HG02981 (cell line): Measurements from ENCODE around the gene CEP131.
"Not testable (repeated sequence)": the region's sequence is repeated elsewhere in the genome, so short reads cannot be mapped to it uniquely, and the experiment has no call there.

Experiments used
- ATAC-seq: cut with Tn5 transposase; IDR thresholded peaks from one replicate; pipeline ENCODE4 v1.9.1; 2021; ENCODE audit warnings: mild to moderate bottlenecking, moderate library complexity; ENCODE audit not compliant: unreplicated experiment

CEP131 gene

GRCh38 chr17:81157848-81158687, 64.7 kb downstream of the CEP131 start:
- no peak for ATAC-seq

GRCh38 chr17:81156866-81157805, 65.6 kb downstream of the CEP131 start:
- no peak for ATAC-seq

GRCh38 chr17:81154961-81155360, 67.8 kb downstream of the CEP131 start:
- no peak for ATAC-seq

GRCh38 chr17:81154016-81154415, 68.7 kb downstream of the CEP131 start:
- ATAC-seq: not testable (repeated sequence)

GRCh38 chr17:81153340-81153803, 69.4 kb downstream of the CEP131 start:
- no peak for ATAC-seq

GRCh38 chr17:81152288-81152828, 70.4 kb downstream of the CEP131 start:
- ATAC-seq: no peak

- ATAC-seq: no peak
Measured at GRCh38 chr17:81151278-81151677, 71.5 kb downstream of the CEP131 start.

GRCh38 chr17:81150377-81151077, 72.2 kb downstream of the CEP131 start:
- ATAC-seq: no peak

GRCh38 chr17:81148986-81149533, 73.7 kb downstream of the CEP131 start:
- ATAC-seq: no peak

- ATAC-seq: no peak
Measured at GRCh38 chr17:81148571-81148970, 74.2 kb downstream of the CEP131 start.

GRCh38 chr17:81147701-81148100, 75.1 kb downstream of the CEP131 start:
- ATAC-seq: no peak

- not testable (repeated sequence) for ATAC-seq
Measured at GRCh38 chr17:81146208-81146607, 76.6 kb downstream of the CEP131 start.

GRCh38 chr17:81144423-81144781, 78.4 kb downstream of the CEP131 start:
- ATAC-seq: no peak

GRCh38 chr17:81143717-81144422, 78.9 kb downstream of the CEP131 start:
- ATAC-seq: no peak

- no peak for ATAC-seq
Measured at GRCh38 chr17:81143200-81143527, 79.6 kb downstream of the CEP131 start.

- no peak for ATAC-seq
Measured at GRCh38 chr17:81142301-81143199, 80.2 kb downstream of the CEP131 start.

- no peak for ATAC-seq
Measured at GRCh38 chr17:81140695-81141094, 82.1 kb downstream of the CEP131 start.

GRCh38 chr17:81140018-81140417, 82.7 kb downstream of the CEP131 start:
- ATAC-seq: no peak
